Measurements from ENCODE around the gene SHISA7. TPM values are rescaled to one million over a fixed set of nuclear protein-coding genes. Genes with fewer than 3 reads are reported as not detected.

The SHISA7 gene
- total and polyA plus RNA-seq, 4 donors = 1.6 TPM; not detected in 3

DNA sequence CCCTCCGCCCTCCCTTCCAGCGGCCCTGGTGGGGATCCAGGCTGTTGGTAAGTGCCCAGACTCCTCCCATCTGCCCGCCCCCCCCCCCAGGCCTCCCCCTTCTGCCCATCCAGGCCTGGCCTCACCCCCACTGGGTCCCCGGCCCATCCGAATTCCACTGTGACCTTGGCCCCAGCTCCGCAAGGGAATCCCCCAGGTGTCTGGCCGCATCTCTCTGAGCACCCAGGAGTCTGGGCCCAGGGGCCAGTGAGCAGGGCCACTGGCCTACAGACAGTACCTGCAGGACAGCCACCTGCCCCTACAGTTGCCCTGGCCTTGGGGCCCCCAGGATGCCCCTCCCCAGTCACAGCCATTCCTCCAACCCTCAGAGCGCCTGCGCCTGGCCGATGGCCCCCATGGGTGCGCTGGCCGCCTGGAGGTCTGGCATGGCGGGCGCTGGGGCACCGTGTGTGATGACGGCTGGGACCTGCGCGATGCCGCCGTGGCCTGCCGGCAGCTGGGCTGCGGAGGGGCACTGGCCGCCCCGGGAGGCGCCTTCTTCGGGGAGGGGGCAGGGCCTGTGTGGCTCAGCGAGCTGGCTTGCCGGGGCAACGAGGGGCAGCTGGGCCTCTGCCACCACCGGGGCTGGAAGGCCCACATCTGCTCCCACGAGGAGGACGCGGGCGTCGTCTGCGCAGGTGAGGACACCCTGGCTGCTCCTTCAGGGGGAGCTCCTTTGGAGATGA lies 46.0 kb upstream of the SHISA7 start:
- Histone ChIP-seq H3K27me3 (ENCODE audit: control insufficient read depth in 4 of 4, insufficient read depth in 4 of 4, low read length in 3 of 4) (no peaks in the 10 kb centered on the region), H3K9ac (ENCODE audit: low read depth in 1 of 2, low read length in 2 of 2) (no peak overlapping the region), H3K4me3 (ENCODE audit: low read depth in 1 of 3, low read length in 3 of 3) (no peak overlapping the region), H3K9me3 (ENCODE audit: control insufficient read depth in 4 of 4, low read length in 3 of 4) (no peaks in the 10 kb centered on the region), H3K36me3 (ENCODE audit: control insufficient read depth in 4 of 4, insufficient read depth in 3 of 4, low read depth in 1 of 4, low read length in 3 of 4) (no peaks in the 10 kb centered on the region), H3K27ac (ENCODE audit: low read depth in 1 of 2, low read length in 2 of 2) (no peak overlapping the region), H3K4me1 (ENCODE audit: control insufficient read depth in 4 of 4, insufficient read depth in 4 of 4, low read length in 3 of 4) (peaks cover 3 to 9% (median 7%) of the 10 kb centered on the region in 4 donors)
- 52% methylated on average over 36 of the region's 36 CpGs for WGBS
- no peak for DNase-seq (ENCODE audit: low spot score)
- TF ChIP-seq EGR1 (IDR thresholded peaks at IDR 0.05; ENCODE audit: low read depth in 2 of 2) (no peak), YY1 (IDR thresholded peaks at IDR 0.05) (no peak), TAF1 (conservative IDR thresholded peaks at IDR 0.05) (no peak)
- TF ChIP-seq, protein P1, sequence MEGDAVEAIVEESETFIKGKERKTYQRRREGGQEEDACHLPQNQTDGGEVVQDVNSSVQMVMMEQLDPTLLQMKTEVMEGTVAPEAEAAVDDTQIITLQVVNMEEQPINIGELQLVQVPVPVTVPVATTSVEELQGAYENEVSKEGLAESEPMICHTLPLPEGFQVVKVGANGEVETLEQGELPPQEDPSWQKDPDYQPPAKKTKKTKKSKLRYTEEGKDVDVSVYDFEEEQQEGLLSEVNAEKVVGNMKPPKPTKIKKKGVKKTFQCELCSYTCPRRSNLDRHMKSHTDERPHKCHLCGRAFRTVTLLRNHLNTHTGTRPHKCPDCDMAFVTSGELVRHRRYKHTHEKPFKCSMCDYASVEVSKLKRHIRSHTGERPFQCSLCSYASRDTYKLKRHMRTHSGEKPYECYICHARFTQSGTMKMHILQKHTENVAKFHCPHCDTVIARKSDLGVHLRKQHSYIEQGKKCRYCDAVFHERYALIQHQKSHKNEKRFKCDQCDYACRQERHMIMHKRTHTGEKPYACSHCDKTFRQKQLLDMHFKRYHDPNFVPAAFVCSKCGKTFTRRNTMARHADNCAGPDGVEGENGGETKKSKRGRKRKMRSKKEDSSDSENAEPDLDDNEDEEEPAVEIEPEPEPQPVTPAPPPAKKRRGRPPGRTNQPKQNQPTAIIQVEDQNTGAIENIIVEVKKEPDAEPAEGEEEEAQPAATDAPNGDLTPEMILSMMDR (IDR thresholded peaks at IDR 0.05; ENCODE audit: low read depth, low read length, missing input control) = no peak

DNA sequence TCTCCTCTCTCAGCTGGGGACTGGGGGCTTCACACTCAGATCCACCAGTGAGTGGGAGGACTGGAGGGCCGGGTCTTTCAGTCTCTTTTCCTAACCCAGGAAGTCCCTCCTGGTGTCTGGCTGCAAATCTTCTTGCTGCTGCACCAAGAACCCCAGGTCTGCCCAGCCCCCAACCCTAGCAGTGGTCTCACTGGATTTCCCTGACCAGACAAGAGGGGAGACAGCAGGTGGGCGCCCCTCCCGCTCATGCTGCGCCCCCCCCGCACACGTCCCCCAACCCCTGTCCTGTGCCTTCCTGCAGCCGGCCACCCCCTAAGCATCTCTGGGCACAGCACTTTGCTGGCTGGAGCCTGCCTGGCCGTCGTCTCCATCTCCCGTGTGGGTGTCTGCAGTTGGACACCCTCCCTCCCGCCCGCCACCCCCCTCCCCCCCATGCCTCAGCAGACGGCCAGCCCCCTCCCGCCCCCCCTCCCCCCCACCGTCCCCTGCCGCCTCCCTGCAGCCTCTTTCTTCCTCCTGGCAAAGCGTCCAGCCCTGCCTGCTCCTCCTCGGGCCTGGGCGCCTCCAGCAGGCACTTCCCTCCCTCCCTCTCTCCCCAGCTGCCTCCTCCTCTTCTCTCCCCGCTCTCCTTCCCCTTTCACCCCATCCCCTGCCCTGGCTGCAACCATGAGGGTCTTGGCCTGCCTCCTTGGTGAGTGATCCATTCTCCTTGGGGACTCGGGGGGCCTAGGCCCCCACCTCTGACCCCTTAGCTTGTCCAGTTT lies 45.0 kb upstream of the SHISA7 start, which contains the start of gene SSC5D:
Gene SSC5D, plus strand, starts transcription at position 513 of the 764 bp plus-strand sequence. Its CDS starts 154 bp downstream, at position 667.
- no peak within 1 kb of the TSS for H3K9ac ChIP-seq (ENCODE audit: low read depth in 1 of 2, low read length in 2 of 2)
- DNase-seq (ENCODE audit: low spot score) = no peak
- no peak for TF ChIP-seq JUND (IDR thresholded peaks at IDR 0.05)
- TF ChIP-seq, protein P1 (IDR thresholded peaks at IDR 0.05; ENCODE audit: low read depth, low read length, missing input control) = no peak
- TF ChIP-seq YY1 (IDR thresholded peaks at IDR 0.05) = no peak
- no peak for TF ChIP-seq TAF1 (conservative IDR thresholded peaks at IDR 0.05)
- TF ChIP-seq FOXA2 (IDR thresholded peaks at IDR 0.05) = no peak
- TF ChIP-seq, protein P2, sequence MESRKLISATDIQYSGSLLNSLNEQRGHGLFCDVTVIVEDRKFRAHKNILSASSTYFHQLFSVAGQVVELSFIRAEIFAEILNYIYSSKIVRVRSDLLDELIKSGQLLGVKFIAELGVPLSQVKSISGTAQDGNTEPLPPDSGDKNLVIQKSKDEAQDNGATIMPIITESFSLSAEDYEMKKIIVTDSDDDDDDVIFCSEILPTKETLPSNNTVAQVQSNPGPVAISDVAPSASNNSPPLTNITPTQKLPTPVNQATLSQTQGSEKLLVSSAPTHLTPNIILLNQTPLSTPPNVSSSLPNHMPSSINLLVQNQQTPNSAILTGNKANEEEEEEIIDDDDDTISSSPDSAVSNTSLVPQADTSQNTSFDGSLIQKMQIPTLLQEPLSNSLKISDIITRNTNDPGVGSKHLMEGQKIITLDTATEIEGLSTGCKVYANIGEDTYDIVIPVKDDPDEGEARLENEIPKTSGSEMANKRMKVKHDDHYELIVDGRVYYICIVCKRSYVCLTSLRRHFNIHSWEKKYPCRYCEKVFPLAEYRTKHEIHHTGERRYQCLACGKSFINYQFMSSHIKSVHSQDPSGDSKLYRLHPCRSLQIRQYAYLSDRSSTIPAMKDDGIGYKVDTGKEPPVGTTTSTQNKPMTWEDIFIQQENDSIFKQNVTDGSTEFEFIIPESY (IDR thresholded peaks at IDR 0.05) = no peak
- no peak for TF ChIP-seq GABPA (IDR thresholded peaks at IDR 0.05 in 1 of 2, conservative IDR thresholded peaks at IDR 0.05 in 1 of 2)
- TF ChIP-seq EGR1 (IDR thresholded peaks at IDR 0.05; ENCODE audit: low read depth in 2 of 2) = no peak
- TF ChIP-seq RXRA (IDR thresholded peaks at IDR 0.05) = no peak
- TF ChIP-seq, protein P3, sequence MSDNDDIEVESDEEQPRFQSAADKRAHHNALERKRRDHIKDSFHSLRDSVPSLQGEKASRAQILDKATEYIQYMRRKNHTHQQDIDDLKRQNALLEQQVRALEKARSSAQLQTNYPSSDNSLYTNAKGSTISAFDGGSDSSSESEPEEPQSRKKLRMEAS (IDR thresholded peaks at IDR 0.05) = no peak
- TF ChIP-seq FOXA1 (IDR thresholded peaks at IDR 0.05) = no peak
- TF ChIP-seq, protein P4, sequence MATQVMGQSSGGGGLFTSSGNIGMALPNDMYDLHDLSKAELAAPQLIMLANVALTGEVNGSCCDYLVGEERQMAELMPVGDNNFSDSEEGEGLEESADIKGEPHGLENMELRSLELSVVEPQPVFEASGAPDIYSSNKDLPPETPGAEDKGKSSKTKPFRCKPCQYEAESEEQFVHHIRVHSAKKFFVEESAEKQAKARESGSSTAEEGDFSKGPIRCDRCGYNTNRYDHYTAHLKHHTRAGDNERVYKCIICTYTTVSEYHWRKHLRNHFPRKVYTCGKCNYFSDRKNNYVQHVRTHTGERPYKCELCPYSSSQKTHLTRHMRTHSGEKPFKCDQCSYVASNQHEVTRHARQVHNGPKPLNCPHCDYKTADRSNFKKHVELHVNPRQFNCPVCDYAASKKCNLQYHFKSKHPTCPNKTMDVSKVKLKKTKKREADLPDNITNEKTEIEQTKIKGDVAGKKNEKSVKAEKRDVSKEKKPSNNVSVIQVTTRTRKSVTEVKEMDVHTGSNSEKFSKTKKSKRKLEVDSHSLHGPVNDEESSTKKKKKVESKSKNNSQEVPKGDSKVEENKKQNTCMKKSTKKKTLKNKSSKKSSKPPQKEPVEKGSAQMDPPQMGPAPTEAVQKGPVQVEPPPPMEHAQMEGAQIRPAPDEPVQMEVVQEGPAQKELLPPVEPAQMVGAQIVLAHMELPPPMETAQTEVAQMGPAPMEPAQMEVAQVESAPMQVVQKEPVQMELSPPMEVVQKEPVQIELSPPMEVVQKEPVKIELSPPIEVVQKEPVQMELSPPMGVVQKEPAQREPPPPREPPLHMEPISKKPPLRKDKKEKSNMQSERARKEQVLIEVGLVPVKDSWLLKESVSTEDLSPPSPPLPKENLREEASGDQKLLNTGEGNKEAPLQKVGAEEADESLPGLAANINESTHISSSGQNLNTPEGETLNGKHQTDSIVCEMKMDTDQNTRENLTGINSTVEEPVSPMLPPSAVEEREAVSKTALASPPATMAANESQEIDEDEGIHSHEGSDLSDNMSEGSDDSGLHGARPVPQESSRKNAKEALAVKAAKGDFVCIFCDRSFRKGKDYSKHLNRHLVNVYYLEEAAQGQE (IDR thresholded peaks at IDR 0.05) = no peak
- no peak for TF ChIP-seq SP1 (IDR thresholded peaks at IDR 0.05)
- no peak for TF ChIP-seq RAD21 (IDR thresholded peaks at IDR 0.05)
- TF ChIP-seq NR2F2 (IDR thresholded peaks at IDR 0.05) = no peak
- TF ChIP-seq HNF4G (IDR thresholded peaks at IDR 0.05) = no peak
- TF ChIP-seq, protein P5, sequence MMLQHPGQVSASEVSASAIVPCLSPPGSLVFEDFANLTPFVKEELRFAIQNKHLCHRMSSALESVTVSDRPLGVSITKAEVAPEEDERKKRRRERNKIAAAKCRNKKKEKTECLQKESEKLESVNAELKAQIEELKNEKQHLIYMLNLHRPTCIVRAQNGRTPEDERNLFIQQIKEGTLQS (IDR thresholded peaks at IDR 0.05) = no peak
- TF ChIP-seq HNF4A (conservative IDR thresholded peaks at IDR 0.05) = no peak
- H3K4me3 ChIP-seq (ENCODE audit: low read depth in 1 of 3, low read length in 3 of 3) = no peak within 1 kb of the TSS
- H3K9me3 ChIP-seq (ENCODE audit: control insufficient read depth in 4 of 4, low read length in 3 of 4) = no peaks in the 10 kb centered on the region
- peaks cover 3 to 14% (median 7%) of the 10 kb centered on the region in 4 donors for H3K4me1 ChIP-seq (ENCODE audit: control insufficient read depth in 4 of 4, insufficient read depth in 4 of 4, low read length in 3 of 4)
- H3K27me3 ChIP-seq (ENCODE audit: control insufficient read depth in 4 of 4, insufficient read depth in 4 of 4, low read length in 3 of 4) = no peaks in the 10 kb centered on the region
- peak within 1 kb of the TSS; percentile 59 to 60 for H3K27ac ChIP-seq (ENCODE audit: low read depth in 1 of 2, low read length in 2 of 2)
- 12% methylated on average over 20 of the region's 21 CpGs for WGBS
- peaks cover 0 to 3% (median 2%) of the 10 kb centered on the region in 4 donors for H3K36me3 ChIP-seq (ENCODE audit: control insufficient read depth in 4 of 4, insufficient read depth in 3 of 4, low read depth in 1 of 4, low read length in 3 of 4)
